ENCODE results near the gene RPL3.

- TF ChIP-seq POLR2A (IDR thresholded peaks at IDR 0.05; ENCODE audit: extremely low read depth, insufficient read length) = no peak
- no peak for TF ChIP-seq CTCF (IDR thresholded peaks at IDR 0.05; ENCODE audit: low read depth, low read length)
- no peak for TF ChIP-seq MYC (IDR thresholded peaks at IDR 0.05; ENCODE audit: low read depth, low read length)
- TF ChIP-seq MAX (IDR thresholded peaks at IDR 0.05; ENCODE audit: low read depth, low read length) = no peak
Measured at GRCh38 chr22:39317084-39317774, 2.2 kb downstream of the RPL3 start.
